IPS DF 4.7 (cell line): Measurements from ENCODE around the gene WNT8A.
"Not testable (repeated sequence)": the region's sequence is repeated elsewhere in the genome, so short reads cannot be mapped to it uniquely, and the experiment has no call there.

Source experiments
- DNase-seq: peaks from one replicate; pipeline ENCODE4 v3.0.0-alpha.2; 2013; ENCODE audit warnings: low spot score; ENCODE audit errors: extremely low read depth

WNT8A gene, protein sequence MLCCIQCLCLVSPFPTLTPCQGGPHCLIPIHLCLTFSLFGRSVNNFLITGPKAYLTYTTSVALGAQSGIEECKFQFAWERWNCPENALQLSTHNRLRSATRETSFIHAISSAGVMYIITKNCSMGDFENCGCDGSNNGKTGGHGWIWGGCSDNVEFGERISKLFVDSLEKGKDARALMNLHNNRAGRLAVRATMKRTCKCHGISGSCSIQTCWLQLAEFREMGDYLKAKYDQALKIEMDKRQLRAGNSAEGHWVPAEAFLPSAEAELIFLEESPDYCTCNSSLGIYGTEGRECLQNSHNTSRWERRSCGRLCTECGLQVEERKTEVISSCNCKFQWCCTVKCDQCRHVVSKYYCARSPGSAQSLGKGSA

DNA sequence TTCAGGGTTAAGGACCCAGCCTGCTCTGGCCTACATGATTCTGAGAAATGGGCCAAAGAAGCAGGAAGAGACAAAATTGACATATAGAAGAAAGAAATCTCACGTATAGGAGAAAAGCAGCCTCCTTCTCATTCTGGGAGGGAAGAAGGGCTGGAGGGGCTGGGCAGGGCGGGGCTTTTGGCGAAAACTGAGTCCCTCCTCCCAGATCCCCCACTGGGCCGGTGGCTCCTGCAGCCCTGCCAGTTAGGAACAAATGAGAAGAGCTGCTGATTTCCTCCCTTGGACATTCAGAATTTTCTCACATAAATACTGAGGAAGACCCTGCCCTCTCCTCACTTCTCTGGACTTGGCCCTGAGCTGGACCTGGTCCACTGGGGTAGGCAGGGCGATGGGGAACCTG lies at the start of gene WNT8A:
WNT8A (plus strand) TSS at position 332 of the 400 bp plus-strand sequence. CDS start 95 bp downstream, outside the sequence.
- DNase-seq = no peak

DNA sequence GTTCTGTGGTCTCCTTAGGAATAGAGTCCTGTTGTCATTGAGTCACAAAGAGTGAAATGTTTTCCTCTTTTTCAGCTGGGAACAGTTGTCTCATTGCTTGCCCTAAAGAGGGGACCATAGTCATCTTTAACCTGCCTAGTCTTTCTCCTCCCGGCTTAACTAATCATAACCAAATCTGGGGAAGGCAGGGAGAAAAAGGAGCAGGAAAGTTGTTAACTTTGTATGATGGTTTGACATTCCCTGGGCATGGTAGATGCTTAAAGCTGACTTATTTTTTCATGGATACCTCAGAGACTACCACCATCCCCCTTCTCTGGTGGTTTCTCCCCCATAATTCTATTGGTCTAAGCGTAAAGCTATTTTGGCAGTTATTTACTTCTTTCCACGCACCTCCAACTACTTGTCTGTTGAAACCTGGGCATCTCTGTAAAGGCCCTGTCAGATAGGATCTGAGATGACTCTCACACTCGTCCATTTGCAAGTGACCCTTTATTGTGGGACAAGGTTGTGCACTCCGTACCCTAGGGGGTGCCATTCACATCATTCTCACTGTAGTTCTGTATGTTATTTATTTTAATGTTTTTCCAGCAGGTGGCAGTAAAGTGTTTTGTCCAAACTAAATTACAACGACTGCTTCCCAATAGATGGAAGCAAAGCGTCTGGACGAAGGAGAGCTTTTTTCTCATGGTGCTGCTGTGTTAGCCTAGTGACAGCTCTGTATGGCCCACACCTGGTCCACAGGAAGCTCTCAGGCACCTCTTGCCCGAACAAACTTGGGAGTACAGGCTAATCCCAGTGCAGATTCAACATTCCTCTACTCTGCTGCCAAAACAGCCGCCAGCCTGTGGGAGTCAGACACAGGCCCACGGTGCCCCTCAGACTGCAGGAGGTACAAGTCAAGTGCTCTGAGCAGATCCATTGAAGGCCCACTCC lies 48.0 kb upstream of the WNT8A start:
- DNase-seq = peak; percentile 86

DNA sequence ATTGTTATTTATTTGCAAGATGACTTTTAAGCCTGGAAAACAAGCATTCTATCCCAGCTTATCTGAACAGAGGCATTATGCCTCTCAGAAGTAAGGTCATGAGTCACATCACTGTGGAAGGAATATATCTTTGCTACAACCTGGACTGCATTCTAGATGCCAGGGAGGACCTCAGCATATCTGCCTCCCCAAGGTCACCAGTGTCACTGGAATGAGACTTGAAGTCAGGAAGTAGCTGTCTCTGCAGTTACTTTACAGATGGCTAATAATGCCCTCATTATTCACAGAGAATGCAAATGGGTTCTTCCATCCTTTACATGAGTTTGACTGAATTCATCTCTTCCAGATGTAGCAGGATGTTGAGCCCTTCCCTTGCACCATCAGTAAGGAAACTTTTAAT lies 46.6 kb upstream of the WNT8A start:
- DNase-seq = no peak

DNA sequence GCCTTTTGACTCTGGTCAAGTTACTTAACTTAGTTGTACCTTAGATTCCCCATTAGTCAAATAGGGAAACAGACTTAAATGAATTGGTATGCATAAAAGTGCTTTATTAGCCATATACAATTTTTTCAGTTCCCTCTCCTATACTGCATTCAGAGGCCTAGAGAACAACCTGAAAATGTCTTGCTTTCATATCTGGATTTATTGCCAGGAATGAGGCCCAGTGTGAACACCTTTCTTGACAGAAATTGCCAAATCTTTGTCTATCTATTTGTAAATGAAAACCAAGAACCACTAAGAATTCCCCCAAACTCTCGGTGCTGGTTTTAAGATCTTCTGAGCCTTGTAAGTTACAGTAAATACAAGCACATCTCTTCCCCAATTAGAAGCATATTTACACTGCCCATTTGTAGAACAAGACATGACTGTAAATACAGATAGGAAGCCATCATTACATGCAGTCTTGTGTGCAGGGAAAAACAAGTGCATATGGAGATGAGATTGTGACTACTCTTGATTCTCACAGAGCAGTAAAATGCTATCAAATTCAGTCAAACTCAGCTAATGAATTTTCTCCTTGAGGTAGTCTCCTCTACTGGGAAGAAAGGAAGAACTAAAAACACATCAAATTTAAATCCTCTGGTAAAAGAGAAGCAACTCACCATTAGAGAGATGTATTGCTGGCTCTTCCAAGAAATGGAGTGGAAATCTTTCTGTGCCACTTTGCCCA lies 45.8 kb upstream of the WNT8A start:
- no peak for DNase-seq

DNA sequence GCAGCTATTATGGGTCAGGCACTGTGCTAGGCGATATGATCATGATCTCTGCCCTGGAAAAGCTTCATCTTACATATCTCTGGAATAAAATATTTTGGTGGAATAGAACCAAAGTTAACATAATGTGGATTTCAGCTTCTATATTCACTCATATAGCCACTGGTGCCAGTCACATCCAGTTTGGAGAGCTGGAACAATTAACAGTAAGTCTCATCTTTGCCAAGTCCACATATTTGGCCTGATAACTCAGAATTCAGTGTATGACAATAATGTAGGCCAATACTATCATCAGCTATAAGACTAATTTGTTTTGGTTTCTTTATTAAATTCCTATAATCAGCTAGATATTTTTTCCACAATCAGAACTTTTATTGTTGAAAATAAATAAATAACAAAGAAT lies 45.0 kb upstream of the WNT8A start:
- no peak for DNase-seq

DNA sequence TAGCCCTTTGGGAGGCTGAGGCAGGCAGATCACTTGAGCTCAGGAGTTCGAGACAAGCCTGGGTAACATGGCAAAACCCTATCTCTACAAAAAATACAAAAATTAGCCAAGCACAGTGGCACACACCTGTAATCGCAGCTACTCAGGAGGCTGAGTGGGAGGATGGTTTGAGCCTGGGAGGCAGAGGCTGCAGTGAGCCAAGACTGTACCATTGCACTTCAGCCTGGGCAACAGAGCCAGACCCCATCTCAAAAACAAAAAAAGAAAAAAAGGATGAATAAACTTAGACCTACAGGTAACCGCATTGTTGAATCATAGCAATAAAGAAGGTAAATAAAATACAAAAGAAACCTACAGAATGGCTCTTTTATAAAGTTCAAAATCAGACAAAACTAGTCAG lies 38.5 kb upstream of the WNT8A start:
- not testable (repeated sequence) for DNase-seq

DNA sequence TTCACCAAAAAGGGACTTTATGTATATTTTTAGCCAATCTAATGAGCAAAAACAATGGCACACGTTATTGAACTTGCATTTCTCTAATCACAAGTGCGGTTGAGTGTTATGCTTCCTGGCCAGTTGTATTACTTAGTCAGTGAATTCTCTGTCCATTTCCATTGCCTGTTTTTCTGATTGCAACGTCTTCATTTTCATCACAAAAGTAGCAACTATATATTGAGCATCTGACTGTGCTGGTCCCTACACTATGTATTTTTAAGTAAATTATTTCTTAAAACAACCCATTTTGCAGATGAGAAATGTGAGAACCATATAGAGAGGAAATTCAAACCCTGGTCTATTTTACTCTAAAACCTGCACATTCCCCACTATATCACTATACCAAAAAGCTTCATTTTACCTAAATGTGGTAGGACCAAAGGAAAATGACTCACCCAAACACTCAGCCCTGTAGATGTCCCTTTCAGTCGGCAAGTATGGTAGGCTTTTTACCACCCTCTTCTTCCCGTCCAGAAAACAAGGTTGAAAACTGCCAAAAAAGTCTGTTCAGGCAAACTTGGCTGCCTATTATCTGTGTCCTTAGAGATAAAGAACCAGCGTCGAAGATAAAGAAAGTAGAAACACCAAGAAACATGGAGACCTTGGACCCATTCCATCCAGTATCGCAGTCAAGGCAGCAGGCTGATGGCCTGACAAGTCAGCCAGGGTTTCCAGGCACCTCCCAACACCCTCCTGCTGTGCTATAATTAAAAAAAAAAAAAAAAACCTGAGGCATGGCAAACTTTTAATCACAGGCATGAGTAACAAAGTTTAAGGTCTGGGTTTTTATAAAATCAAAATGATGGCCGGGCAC lies 32.2 kb upstream of the WNT8A start:
- no peak for DNase-seq

DNA sequence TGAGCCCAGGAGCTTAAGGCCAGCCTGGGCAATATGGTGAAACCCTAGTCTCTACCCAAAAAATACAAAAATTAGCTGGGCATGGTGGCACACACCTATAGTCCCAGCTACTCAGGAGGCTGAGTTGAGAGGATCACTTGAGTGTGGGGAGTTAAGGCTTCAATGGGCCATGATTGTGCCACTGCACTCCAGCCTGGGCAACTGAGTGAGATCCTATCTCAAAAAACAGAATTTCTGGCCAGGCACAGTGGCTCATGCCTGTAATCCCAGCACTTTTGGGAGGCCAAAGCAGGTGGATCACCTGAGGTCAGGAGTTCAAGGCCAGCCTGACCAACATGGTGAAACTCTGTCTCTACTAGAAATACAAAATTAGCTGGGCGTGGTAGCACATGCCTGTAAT lies 31.1 kb upstream of the WNT8A start:
- not testable (repeated sequence) for DNase-seq

DNA sequence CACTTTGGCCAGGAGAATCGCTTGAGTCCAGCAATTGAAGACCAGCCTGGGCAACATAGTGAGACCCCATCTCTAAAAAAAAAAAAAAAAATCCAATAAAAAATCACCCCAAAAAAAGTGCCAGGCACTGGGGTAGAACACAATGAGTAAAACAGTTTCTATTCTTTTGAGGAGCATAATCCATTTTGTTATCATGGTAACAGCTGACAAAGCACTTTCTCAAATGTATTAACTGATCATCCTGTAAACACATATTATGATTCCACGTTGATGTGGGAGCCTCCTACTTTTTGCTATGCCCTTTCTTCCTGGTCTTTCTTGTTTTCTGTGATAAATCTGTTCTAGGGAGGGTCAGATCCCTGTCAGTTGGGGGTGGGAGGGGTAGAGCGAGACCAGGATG lies 30.3 kb upstream of the WNT8A start:
- no peak for DNase-seq

DNA sequence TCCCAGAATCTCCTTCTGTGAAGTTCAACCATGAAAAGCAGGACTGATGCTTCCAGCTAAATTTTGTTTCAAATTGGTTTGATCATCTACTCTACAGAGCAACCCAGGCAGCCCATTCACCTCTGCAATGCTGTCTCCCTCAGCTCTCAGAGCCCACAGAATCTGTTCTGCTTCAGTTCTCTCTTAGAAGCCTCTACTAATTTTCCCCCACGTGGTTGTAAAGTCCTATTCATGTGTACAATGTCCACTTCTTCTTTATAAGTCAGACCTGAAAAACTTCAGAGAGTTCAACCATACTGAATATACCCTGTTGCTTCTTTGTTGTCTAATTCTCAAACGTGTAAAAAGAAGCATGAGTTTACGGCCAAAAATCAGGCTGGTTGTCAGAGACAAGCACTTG lies 29.6 kb upstream of the WNT8A start:
- no peak for DNase-seq

DNA sequence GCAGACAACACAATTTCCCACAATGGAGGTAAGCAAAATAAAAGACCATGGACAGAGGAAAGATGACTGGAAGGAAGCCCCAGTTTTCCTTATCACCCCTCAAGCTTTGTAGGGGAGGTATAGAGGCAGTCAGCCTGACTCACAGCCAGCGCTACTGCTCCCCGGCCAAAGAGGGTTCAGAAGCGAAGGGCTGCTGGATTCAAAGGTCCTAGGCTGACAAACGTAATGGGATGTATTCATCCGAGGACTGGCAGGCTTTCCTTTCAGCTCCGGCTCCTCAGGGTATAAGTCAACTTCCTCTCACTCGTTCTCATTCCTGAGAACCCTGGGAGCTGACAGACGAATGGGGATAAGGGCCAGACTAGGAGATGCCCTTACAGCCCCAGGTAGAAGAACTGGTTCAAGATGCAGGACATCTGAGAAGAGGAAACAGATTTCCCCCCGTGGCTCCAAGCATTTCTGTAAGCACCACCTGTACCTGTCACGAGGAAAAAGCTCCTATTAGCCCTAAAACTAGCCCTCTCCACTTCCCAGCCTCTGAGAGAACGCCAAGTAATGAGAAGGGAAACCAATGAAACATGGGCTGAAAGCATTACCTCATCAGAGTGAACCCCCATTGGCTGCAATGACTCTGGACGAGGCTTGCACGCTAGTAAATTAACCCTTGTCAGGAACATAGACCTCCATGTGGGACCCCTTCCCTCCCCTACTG lies 28.8 kb upstream of the WNT8A start:
- no peak for DNase-seq

DNA sequence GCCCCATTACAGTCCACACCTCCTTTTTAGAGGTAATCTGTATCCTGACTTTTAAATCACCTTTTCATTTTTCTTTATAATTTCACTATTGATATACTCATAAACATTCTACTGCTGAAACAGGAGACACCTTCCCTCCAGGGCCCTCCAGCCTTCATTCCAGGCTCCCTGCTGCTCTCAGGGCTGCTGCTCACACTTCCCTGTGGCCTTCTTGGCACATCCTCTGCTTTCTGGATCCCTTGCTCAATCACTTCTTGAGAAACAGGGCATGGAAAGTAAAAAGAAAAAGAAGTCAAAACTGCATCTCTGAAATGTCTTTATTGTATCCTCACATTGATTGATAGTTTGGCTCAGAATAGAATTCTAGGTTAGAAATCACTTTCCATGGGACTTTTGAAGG lies 19.3 kb upstream of the WNT8A start:
- DNase-seq = no peak

DNA sequence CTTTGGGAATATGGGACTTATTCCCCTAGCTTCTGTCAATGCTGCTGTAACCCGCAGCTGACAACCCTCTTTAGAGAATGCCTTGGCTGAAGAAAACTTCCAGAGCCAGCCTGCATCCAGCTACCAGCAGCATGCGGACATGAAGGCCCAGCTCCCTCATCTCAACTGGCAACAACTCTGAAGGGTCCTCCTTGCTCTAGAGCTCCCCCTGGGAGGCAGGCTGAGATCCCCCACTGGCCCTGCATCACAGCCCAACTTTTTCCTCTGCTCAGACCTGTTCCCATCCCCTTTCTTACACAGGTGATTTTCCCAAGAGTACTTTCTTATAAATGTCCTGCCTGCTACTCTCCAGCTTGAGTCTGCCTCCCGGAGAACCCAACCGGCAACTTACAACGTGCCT lies 18.7 kb upstream of the WNT8A start:
- DNase-seq = no peak

DNA sequence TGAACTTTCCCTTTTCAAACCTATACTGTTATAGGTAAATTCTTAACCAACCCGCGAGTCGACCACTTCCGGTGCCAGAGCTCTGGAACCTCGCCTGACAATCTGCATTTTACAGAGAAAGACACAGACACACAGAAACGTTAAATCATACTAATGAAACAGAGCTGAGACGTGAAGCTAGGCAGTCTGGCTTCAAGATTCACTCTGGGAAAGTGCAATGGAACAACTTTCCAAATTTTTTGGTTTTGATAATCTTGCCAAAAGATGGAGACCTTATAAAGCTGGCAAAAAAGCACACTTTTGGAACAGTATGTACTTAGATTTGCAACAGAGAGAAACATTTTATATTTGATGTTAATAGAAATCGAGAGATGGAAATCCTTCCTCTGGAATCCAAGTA lies 15.9 kb upstream of the WNT8A start:
- DNase-seq = no peak

DNA sequence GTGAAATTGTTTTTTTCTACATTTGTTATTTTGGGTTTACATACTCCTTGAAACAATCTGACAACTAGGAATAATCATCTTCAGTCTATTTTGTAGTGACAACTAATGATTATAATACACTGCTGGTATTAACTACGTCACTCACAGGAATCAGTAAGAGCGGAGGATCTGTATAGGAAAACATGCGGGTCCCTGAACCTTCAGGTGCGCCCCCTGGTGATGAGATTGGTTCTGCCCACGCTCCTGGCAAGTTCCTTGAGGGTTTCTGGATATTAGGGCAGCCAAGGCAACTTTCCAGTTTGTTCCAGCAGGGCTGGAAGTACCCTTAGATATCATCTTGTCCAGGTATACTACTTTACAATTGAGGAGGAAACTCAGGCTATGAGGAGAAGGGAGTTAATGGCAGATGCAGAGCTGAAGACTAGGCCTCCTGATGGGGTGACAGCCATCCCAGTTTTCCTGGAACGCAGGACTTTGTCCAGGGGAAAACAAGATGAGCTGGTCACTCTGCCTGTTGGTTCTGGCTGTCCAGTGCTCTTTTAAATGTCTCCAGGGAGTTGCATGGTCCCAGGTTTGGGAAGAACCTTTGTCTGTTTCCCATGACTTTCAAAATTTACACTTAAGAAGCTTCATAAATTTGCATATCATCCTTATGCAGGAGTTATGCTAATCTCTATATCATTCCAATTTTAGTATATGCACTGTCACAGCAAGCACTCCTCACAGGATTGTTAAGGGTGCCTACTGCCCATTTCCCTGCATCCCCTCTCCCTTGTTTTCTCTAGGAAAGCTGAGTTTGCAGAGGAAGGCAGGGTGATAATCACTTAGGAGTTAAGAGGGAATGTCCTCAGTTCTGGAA lies 14.9 kb upstream of the WNT8A start:
- DNase-seq = no peak

DNA sequence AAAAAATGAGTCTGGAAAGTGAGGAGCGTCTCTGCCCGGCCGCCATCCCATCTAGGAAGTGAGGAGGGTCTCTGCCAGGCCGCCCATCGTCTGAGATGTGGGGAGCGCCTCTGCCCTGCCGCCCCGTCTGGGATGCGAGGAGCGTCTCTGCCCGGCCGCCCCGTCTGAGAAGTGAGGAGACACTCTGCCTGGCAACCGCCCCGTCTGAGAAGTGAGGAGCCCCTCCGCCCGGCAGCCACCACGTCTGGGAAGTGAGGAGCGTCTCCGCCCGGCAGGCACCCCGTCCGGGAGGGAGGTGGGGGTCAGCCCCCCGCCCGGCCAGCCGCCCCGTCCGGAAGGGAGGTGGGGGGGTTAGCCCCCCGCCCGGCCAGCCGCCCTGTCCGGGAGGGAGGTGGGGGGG lies 13.8 kb upstream of the WNT8A start:
- DNase-seq = not testable (repeated sequence)

DNA sequence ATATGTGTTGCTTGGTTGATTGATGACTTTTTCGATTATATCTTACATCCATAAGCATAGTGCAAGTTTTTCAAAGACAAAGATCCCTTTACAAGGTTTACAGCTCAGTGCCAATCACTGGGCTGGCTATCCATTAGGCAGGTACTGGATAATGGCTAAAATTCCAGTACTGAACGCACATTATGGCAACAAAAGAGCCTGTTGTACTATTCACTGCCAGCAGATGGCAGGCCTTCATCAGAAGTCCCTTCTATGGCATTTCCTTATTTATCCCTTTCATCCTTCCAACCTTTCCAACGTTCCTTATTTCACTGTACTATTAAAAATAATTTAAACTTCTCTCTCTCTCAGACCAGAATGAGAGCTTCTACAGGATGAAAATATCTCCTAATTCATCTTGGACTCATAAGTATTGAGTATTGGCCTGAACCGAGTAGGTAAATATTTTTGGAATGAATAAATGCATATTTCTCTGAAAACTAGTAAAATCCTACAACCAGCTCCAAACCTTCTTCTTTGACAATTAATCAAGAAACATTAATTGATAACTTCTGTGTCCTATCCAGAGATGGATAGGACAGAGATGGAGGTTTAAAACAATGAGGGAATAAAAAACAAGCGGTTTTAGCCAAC lies 6.7 kb upstream of the WNT8A start:
- no peak for DNase-seq

DNA sequence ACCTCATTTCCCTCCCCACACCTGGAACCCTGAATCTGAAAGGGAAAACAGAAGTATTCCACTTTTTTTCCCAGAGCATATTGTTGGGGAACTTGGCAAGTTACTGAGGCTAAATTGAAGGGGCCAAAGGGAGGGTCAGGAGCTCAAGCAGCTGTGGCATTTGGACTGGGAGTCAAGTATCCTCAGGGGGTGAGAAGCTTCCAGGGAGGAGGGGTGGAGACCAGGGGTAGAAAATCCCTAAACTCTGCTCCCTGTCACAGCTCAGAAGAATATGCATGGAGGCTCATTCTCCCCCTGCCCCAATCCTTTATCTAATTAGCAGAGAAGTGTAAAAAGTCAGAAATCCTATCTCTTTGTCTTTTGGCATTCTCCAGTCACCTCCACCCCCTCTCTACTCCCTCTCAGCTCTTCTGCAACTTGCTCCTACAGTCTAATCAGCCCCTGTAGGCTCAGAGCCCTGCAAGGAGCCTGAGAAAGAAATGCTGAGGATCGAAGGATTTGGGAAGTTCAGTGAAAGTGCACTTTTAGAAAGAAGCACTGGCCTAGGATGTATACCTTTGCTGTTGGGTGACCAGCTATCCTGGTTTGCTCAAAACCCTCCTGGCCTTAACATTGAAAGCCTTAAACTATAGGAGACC lies 5.7 kb upstream of the WNT8A start:
- no peak for DNase-seq
